GM12892 (cell line): ENCODE data around the gene TENM4.

Experiments
- POLR2A ChIP-seq: IDR thresholded peaks from 2 replicates; pipeline ENCODE4 v1.6.1; 2011; ENCODE audit warnings: low read depth, low read length, control low read depth
- POLR2AphosphoS5 ChIP-seq: IDR thresholded peaks from 2 replicates; pipeline ENCODE4 v1.6.1; 2011; ENCODE audit warnings: low read depth, low read length, control low read depth

DNA sequence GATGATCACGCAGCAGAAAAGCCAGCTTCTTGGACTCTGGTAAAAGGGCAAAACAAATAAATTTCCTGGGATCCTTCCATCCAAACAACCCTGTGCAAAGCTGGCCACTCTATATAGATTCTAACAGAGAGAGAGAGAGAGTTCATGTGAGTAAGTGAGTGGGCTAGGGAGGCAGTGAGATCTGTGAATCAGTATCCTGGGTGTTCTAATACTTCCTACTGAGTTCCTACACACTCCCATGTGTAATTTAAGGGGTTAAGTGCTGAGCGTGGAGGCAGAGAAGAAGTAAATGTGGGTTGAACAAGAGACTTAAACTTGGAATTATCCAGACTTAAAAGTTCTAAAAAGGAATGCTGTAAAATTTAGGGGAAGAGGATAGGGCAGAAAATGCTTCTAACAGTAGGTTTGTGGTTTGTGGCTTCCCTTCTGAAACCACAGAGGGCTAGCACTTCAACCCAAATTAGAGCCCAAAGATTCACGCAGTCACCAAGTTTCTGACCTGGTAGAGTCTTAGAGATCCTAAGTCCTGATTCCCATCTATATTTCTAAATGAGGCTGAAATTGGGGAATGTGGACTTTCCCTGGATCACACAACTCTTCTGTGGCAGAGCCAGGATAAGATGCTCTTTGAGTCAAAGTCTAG, 413.9 kb downstream of the TENM4 start:
- no peak for TF ChIP-seq POLR2A
- TF ChIP-seq POLR2AphosphoS5, result no peak
